ENCODE data around the gene TBC1D2.

DNA sequence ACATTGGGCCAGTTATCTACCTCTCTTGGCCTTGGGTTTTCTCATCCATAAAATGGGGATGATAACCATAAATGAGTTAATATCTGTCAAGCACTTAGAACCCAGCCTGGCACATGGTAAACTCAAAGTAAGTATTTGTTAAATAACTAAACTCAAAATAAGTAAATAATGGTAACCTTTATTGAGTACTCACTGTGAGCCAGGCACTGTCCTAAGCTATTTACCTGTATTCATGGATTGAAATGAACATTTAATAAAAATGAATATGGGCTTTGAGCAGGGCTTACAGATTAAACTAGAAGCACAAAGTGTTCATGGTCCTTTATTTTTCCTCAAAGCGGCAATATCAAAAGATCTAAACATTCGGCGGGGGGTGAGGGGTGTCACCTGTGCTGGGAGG lies 79.7 kb downstream of the TBC1D2 start:
- TF ChIP-seq, protein P1, sequence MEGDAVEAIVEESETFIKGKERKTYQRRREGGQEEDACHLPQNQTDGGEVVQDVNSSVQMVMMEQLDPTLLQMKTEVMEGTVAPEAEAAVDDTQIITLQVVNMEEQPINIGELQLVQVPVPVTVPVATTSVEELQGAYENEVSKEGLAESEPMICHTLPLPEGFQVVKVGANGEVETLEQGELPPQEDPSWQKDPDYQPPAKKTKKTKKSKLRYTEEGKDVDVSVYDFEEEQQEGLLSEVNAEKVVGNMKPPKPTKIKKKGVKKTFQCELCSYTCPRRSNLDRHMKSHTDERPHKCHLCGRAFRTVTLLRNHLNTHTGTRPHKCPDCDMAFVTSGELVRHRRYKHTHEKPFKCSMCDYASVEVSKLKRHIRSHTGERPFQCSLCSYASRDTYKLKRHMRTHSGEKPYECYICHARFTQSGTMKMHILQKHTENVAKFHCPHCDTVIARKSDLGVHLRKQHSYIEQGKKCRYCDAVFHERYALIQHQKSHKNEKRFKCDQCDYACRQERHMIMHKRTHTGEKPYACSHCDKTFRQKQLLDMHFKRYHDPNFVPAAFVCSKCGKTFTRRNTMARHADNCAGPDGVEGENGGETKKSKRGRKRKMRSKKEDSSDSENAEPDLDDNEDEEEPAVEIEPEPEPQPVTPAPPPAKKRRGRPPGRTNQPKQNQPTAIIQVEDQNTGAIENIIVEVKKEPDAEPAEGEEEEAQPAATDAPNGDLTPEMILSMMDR (IDR thresholded peaks at IDR 0.05), result no peak
- TF ChIP-seq POLR2A (IDR thresholded peaks at IDR 0.05) (no peak), POLR2AphosphoS5 (IDR thresholded peaks at IDR 0.05) (no peak), EP300 (IDR thresholded peaks at IDR 0.05; ENCODE audit: low read depth) (no peak)

Data from transverse colon (tissue), 4 donors.